Endothelial cell of umbilical vein (primary cell): ENCODE results near the gene HYAL1. TPM values are rescaled to one million over a fixed set of nuclear protein-coding genes. Genes with fewer than 3 reads are reported as not detected.

Experiments
- BruUV-seq: library from RNA; stranded (reverse); fragments of 400-500 nt; replicated peaks from 2 replicates; lab custom pipeline; 2021; lab: Mats Ljungman, UMichigan
- CTCF ChIA-PET: fragments of 300-600, 350-600 bp; sonication (Branson Sonifier 250); formaldehyde crosslinking; loops from one replicate; lab custom pipeline; 2021; ENCODE audit warnings: antibody characterized with exemption, inconsistent platforms; lab: Charles Lee
- POLR2A ChIA-PET: fragments of 300-600, 350-600 bp; sonication (Branson Sonifier 250); formaldehyde crosslinking; loops from one replicate; lab custom pipeline; 2021; ENCODE audit warnings: antibody characterized with exemption, inconsistent platforms; lab: Charles Lee
- DNase-seq: peaks from one replicate; pipeline ENCODE4 v3.0.0-alpha.2; 2011; ENCODE audit warnings: low read depth, low spot score
- FAIRE-seq: peaks from 2 replicates; lab custom pipeline; 2011; peaks lifted over from hg19 to GRCh38; lab: Jason Lieb, UNC
- H2AFZ ChIP-seq: 2 replicates; pipeline ENCODE4 v1.6.0; 2012; ENCODE audit warnings: low read depth, low read length, control low read depth, inconsistent platforms
- H3K27ac ChIP-seq: 2 replicates; pipeline ENCODE4 v1.5.1; 2011; ENCODE audit warnings: low read depth, mild to moderate bottlenecking, control low read depth, low read length, moderate library complexity; ENCODE audit not compliant: insufficient read depth
- H3K27me3 ChIP-seq, 2 experiments: 2 replicates each; pipeline versions ENCODE4 v1.6.0 to v1.6.1; 2011; ENCODE audit warnings: low read length in 2 of 2, mixed read lengths in 1 of 2; ENCODE audit not compliant: control insufficient read depth in 2 of 2, insufficient read depth in 2 of 2
- H3K36me3 ChIP-seq, 2 experiments: 2 replicates in 1 of 2; 3 replicates in 1 of 2; pipeline ENCODE4 v1.5.1; 2011; ENCODE audit warnings: low read length in 2 of 2, mild to moderate bottlenecking in 1 of 2, moderate library complexity in 1 of 2; ENCODE audit not compliant: control insufficient read depth in 2 of 2, insufficient read depth in 2 of 2; ENCODE audit errors: extremely low read depth in 1 of 2
- H3K4me1 ChIP-seq: 3 replicates; pipeline ENCODE4 v1.5.1; 2011; ENCODE audit warnings: mild to moderate bottlenecking, low read length; ENCODE audit not compliant: control insufficient read depth, insufficient read depth; ENCODE audit errors: extremely low read depth
- H3K4me2 ChIP-seq: 2 replicates; pipeline ENCODE4 v1.6.1; 2011; ENCODE audit warnings: low read length, control low read depth, mixed read lengths; ENCODE audit not compliant: insufficient read depth
- H3K4me3 ChIP-seq, 3 experiments: fragments of 200-600 bp in 1 of 3; sonication (generic), shearing (Covaris generic) in 1 of 3; replicated peaks in 1 of 3; 2 replicates each; pipeline ENCODE4 v1.5.1; 2011 to 2016; ENCODE audit warnings: control low read depth in 3 of 3, low read length in 3 of 3, mild to moderate bottlenecking in 2 of 3, inconsistent platforms in 1 of 3, low read depth in 1 of 3, moderate library complexity in 1 of 3; ENCODE audit not compliant: insufficient read depth in 1 of 3
- H3K79me2 ChIP-seq: 2 replicates; pipeline ENCODE4 v1.6.0; 2012; ENCODE audit warnings: low read length, inconsistent platforms; ENCODE audit not compliant: control insufficient read depth, insufficient read depth
- H3K9ac ChIP-seq: replicated peaks from 2 replicates; pipeline ENCODE3; 2011; ENCODE audit warnings: low read length, control low read depth; ENCODE audit not compliant: insufficient read depth; ENCODE audit errors: extremely low read depth
- H3K9me1 ChIP-seq: replicated peaks from 3 replicates; pipeline ENCODE4 v1.6.0; 2011; ENCODE audit warnings: mild to moderate bottlenecking, low read length; ENCODE audit not compliant: control insufficient read depth, insufficient read depth; ENCODE audit errors: extremely low read depth
- H3K9me3 ChIP-seq: replicated peaks from 2 replicates; pipeline ENCODE4 v1.5.1; 2012; ENCODE audit warnings: low read length, inconsistent platforms; ENCODE audit not compliant: control insufficient read depth, insufficient read depth
- H4K20me1 ChIP-seq: replicated peaks from 2 replicates; pipeline ENCODE3; 2011; ENCODE audit warnings: mild to moderate bottlenecking, low read length; ENCODE audit not compliant: control insufficient read depth, insufficient read depth; ENCODE audit errors: extremely low read depth
- EZH2 ChIP-seq: IDR thresholded peaks from 2 replicates; pipeline ENCODE4 v1.6.1; 2012; ENCODE audit warnings: borderline replicate concordance, low read depth, mild to moderate bottlenecking, moderate library complexity, low read length, inconsistent platforms; ENCODE audit not compliant: severe bottlenecking
- FOS ChIP-seq: IDR thresholded peaks from 2 replicates; pipeline ENCODE4 v1.6.1; 2011; ENCODE audit warnings: mild to moderate bottlenecking, low read length, moderate library complexity, borderline replicate concordance; ENCODE audit not compliant: insufficient read depth
- GATA2 ChIP-seq: IDR thresholded peaks from 2 replicates; pipeline ENCODE4 v1.7.0; 2011; ENCODE audit warnings: low read depth, mild to moderate bottlenecking, moderate library complexity, mixed read lengths, low read length; ENCODE audit not compliant: insufficient read length, insufficient read depth
- JUN ChIP-seq: IDR thresholded peaks from 2 replicates; pipeline ENCODE4 v1.6.1; 2011; ENCODE audit warnings: borderline replicate concordance, low read depth; ENCODE audit not compliant: insufficient read length, insufficient read depth
- MAX ChIP-seq: IDR thresholded peaks from 2 replicates; pipeline ENCODE4 v1.6.1; 2011; ENCODE audit not compliant: insufficient read depth, insufficient read length
- MYC ChIP-seq: IDR thresholded peaks from one replicate; pipeline ENCODE4 v1.6.1; 2011; ENCODE audit warnings: mild to moderate bottlenecking, low read depth, low read length
- POLR2A ChIP-seq: IDR thresholded peaks from 2 replicates; pipeline ENCODE4 v1.6.1; 2012; ENCODE audit warnings: low read depth, mild to moderate bottlenecking, control low read depth, low read length
- POLR2AphosphoS5 ChIP-seq: IDR thresholded peaks from 2 replicates; pipeline ENCODE4 v1.6.1; 2012; ENCODE audit warnings: low read depth, mild to moderate bottlenecking, control low read depth, low read length, moderate library complexity; ENCODE audit not compliant: insufficient read depth
- dilution Hi-C: fragments of 300-500 bp; cut with MboI; formaldehyde crosslinking; loops from one replicate; pipeline ENCODE4 v1.15.0; 2019; ENCODE audit warnings: low sequenced_read_pairs; ENCODE audit not compliant: extremely low pct_ligation_motif_present
- intact Hi-C: fragments of 100-400 bp; cut with micrococcal nuclease; formaldehyde crosslinking; loops from one replicate; pipeline ENCODE4 v1.10.0; 2022
- polyA plus RNA-seq, 4 experiments: library from polyadenylated mRNA; depleted of rRNA in 3 of 4; stranded (reverse) in 3 of 4; unstranded in 1 of 4; fragments of >200 nt; gene quantifications; 2 replicates each; pipeline versions ENCODE4 v1.2.1 to v1.2.3, GENCODE V29; 2011 to 2012; ENCODE audit warnings: missing spikeins in 1 of 4
- total RNA-seq: library from RNA; stranded (reverse); gene quantifications from 2 replicates; pipeline ENCODE4 v1.2.3, GENCODE V29; 2021
- TF ChIP-seq, protein P1 (sequence below), 2 donors: IDR thresholded peaks; 1 replicate in 1 of 2; 2 replicates in 1 of 2; pipeline ENCODE4 v1.5.1; 2011; ENCODE audit warnings: low read length in 2 of 2, mild to moderate bottlenecking in 2 of 2, moderate library complexity in 2 of 2, control low read depth in 1 of 2, inconsistent platforms in 1 of 2, low read depth in 1 of 2; ENCODE audit not compliant: insufficient read depth in 1 of 2; ENCODE audit errors: extremely low read depth in 1 of 2

Gene HYAL1
- total and polyA plus RNA-seq, 2 donors (not counting 3 experiments of a cell fraction or from before 2014, with no cell fraction given), result 2.2 to 3.3 TPM

DNA sequence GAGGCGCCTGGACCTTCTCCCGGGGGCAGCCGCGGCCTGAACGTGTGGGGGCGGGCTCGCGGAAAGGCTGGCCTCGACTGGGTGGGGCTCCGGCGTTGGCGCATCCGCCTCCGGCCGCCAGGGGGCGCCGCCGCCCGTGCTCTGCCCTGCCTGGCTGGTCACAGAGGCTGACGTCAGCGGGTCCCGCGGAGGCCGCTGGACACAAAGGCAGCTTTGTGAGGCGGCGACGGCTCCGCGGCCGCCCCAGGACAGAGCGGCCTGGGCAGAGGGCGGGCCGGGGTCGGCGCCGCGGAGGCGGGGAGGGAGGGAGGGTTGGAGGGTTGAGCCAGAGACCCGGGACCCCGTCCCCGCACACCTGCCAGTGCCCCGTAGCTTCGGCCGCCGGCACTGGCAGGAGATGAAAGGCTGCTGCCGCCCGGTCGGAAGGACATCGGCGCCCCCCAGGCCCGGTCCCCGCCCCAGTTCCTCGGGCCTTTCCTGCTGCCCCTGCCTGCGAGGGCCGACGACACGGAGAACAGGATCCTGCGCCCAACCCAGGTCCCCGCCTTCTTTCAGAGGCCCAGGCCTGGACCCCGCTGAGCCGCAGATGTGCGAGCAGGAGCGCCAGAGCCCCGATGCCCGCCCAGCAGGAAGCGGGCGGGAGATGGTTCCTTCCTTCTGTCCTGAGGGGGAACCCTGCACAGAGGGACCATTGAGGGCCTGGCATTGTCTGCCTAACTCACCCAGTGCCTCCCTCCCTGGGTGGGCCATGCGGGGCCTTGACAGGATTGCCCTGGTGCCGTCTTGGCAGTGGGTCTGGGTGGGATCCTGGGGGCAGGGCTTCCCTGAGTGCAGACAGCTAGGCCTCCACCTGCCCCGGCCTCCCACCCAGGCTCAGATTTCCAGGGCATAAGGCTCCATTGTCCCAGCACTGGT lies 43.1 kb downstream of the HYAL1 start:
- Histone ChIP-seq H3K9ac (peak overlapping the region; percentile 89), H4K20me1 (no peaks in the 10 kb centered on the region), H3K4me1 (peaks cover 28% of the 10 kb centered on the region), H3K27me3 (no peaks in the 10 kb centered on the region), H2AFZ (no peak overlapping the region), H3K79me2 (peaks cover 20% of the 10 kb centered on the region), H3K9me3 (no peaks in the 10 kb centered on the region), H3K4me3 (peak overlapping the region in 2 of 3 experiments; percentile 25 to 31), H3K4me2 (peak overlapping the region; percentile 50), H3K9me1 (no peaks in the 10 kb centered on the region), H3K27ac (peak overlapping the region; percentile 88), H3K36me3 (peaks cover 14 to 30% of the 10 kb centered on the region in 2 experiments)
- DNase-seq, result peak; percentile 93
- peak; percentile 83 for FAIRE-seq
- ChIA-PET CTCF (interaction anchor here (0.6 to 8.6 kb wide), 20 partner anchors 9 to 75 kb away, joined by 3 to 98 read pairs (median 5); partner anchors contain the start of genes GNAI2, GNAT1, HYAL3 and NAA80), POLR2A (interaction anchor here (2.1 kb wide), 1 partner anchor 17 kb away, joined by 11 read pairs; no protein-coding TSS in a partner anchor)
- no TSS peak for BruUV-seq
- intact Hi-C loops (loop anchor here (1.0 to 10.0 kb wide), 5 partner anchors 13 to 135 kb away; no protein-coding TSS in a partner anchor), dilution Hi-C loops (no loop called here)
- no peak for TF ChIP-seq EZH2
- TF ChIP-seq, protein P1, sequence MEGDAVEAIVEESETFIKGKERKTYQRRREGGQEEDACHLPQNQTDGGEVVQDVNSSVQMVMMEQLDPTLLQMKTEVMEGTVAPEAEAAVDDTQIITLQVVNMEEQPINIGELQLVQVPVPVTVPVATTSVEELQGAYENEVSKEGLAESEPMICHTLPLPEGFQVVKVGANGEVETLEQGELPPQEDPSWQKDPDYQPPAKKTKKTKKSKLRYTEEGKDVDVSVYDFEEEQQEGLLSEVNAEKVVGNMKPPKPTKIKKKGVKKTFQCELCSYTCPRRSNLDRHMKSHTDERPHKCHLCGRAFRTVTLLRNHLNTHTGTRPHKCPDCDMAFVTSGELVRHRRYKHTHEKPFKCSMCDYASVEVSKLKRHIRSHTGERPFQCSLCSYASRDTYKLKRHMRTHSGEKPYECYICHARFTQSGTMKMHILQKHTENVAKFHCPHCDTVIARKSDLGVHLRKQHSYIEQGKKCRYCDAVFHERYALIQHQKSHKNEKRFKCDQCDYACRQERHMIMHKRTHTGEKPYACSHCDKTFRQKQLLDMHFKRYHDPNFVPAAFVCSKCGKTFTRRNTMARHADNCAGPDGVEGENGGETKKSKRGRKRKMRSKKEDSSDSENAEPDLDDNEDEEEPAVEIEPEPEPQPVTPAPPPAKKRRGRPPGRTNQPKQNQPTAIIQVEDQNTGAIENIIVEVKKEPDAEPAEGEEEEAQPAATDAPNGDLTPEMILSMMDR (IDR thresholded peaks at IDR 0.05; ENCODE audit: extremely low read depth in 1 of 2, insufficient read depth in 1 of 2, low read depth in 1 of 2, low read length in 2 of 2), result peak; percentile 97 to 99
- TF ChIP-seq POLR2AphosphoS5, result peak; percentile 99
- TF ChIP-seq FOS, result peak; percentile 14
- TF ChIP-seq JUN, result no peak
- TF ChIP-seq MYC, result no peak
- TF ChIP-seq POLR2A, result peak; percentile 88
- TF ChIP-seq GATA2, result no peak
- TF ChIP-seq MAX, result no peak
